Type B pancreatic cell (in vitro differentiated cells): ENCODE data around the gene NFYC. TPM values are rescaled to one million over a fixed set of nuclear protein-coding genes. Genes with fewer than 3 reads are reported as not detected.
A peak's percentile ranks its signal among the peaks of the same experiment; 100 is the strongest.

Experiments used
- DNase-seq: peaks from one replicate; pipeline ENCODE4 v3.0.0; 2021; ENCODE audit warnings: mixed read lengths; ENCODE audit not compliant: unreplicated experiment; ENCODE audit errors: extremely low spot score
- H3K27ac Mint-ChIP-seq: 2 replicates; pipeline ENCODE4 v1.8.0; 2021; ENCODE audit warnings: mild to moderate bottlenecking, mixed read lengths
- H3K27me3 Mint-ChIP-seq: 2 replicates; pipeline ENCODE4 v1.8.0; 2021; ENCODE audit warnings: mixed read lengths
- H3K36me3 Mint-ChIP-seq: 2 replicates; pipeline ENCODE4 v1.8.0; 2021; ENCODE audit warnings: mixed read lengths
- H3K4me1 Mint-ChIP-seq: one replicate; pipeline ENCODE4 v1.8.0; 2021; ENCODE audit warnings: mixed read lengths; ENCODE audit not compliant: unreplicated experiment
- H3K4me3 Mint-ChIP-seq: 2 replicates; pipeline ENCODE4 v1.8.0; 2021; ENCODE audit warnings: mild to moderate bottlenecking, mixed read lengths
- H3K9me3 Mint-ChIP-seq: 2 replicates; pipeline ENCODE4 v1.8.0; 2021; ENCODE audit warnings: mixed read lengths
- total RNA-seq: library from RNA; stranded (reverse); gene quantifications from 2 replicates; pipeline ENCODE4 v1.2.1, GENCODE V29; 2021; ENCODE audit warnings: low replicate concordance
- TF ChIP-seq, protein P1 (sequence below): fragments of 200-600 bp; sonication (generic); conservative IDR thresholded peaks from 2 replicates; pipeline ENCODE4 v1.5.0; 2021; ENCODE audit warnings: antibody characterized with exemption, mild to moderate bottlenecking

Gene NFYC
- total RNA-seq, 1 donor from 2014 or later = 71.3 TPM

DNA sequence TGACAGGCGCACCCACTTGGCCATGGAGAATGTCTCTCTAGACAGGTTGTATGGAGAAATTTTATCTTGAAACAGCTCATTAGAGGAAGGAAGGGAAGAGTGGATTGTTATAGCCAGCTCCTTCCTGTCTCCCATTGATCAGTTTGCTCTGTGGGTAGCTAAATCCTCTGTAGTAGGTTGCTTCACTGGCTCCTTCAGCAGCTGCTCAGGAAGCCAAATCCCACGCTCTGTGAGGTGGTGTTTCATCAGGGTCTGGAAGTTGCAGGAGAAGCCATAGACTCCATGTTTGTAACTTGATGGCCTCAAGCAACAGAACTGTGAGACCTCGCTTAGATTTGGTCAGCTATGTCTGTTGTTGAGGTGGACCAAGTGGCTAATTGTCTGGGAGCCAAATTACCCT, 6.8 kb upstream of the NFYC start:
- H3K9me3 Mint-ChIP-seq = no peaks in the 10 kb centered on the region
- peaks cover 16% of the 10 kb centered on the region for H3K36me3 Mint-ChIP-seq
- TF ChIP-seq, protein P1, sequence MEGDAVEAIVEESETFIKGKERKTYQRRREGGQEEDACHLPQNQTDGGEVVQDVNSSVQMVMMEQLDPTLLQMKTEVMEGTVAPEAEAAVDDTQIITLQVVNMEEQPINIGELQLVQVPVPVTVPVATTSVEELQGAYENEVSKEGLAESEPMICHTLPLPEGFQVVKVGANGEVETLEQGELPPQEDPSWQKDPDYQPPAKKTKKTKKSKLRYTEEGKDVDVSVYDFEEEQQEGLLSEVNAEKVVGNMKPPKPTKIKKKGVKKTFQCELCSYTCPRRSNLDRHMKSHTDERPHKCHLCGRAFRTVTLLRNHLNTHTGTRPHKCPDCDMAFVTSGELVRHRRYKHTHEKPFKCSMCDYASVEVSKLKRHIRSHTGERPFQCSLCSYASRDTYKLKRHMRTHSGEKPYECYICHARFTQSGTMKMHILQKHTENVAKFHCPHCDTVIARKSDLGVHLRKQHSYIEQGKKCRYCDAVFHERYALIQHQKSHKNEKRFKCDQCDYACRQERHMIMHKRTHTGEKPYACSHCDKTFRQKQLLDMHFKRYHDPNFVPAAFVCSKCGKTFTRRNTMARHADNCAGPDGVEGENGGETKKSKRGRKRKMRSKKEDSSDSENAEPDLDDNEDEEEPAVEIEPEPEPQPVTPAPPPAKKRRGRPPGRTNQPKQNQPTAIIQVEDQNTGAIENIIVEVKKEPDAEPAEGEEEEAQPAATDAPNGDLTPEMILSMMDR = no peak
- no peak overlapping the region for H3K27ac Mint-ChIP-seq
- H3K27me3 Mint-ChIP-seq = no peaks in the 10 kb centered on the region
- H3K4me3 Mint-ChIP-seq = no peak overlapping the region
- DNase-seq = peak; percentile 13
- peaks cover 7% of the 10 kb centered on the region for H3K4me1 Mint-ChIP-seq

DNA sequence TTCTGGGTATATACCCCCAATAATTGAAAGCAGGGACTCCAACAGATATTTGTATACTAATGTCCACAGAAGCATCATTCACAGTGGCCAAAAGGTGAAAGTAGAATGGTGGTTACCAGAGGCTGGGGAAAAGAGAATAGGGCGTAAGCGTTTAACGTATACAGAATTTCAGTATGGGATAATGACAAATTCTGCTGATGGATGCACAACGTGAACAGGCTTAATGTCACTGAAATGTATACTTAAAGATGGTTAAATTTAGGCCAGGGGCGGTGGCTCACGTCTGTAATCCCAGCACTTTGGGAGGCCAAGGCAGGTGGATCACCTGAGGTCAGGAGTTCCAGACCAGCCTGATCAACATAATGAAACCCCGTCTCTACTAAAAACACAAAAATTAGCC, 4.4 kb upstream of the NFYC start:
- TF ChIP-seq, protein P1 = no peak
- Mint-ChIP-seq H3K36me3 (peaks cover 22% of the 10 kb centered on the region), H3K4me3 (no peak overlapping the region)

DNA sequence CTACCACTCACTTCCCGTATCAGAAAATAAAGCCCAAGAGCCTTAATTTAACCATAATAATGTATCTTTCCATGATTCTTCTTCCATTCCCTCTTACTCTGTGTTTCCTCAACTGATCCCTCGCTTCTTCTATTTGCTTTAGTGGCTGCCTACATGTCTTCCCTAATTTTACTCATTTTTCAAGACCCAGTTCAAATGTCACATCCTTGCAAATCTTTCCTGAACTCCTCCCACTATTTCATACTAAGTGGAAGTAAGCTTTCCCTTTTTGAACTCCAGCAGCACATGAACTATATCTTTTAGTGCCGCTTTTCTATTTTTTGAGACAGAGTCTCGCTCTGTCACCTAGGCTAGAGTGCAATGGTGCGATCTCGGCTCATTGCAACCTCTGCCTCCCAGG, 3.8 kb upstream of the NFYC start:
- H3K27ac Mint-ChIP-seq = no peak overlapping the region
- peaks cover 22% of the 10 kb centered on the region for H3K4me1 Mint-ChIP-seq
- TF ChIP-seq, protein P1 = no peak
- no peaks in the 10 kb centered on the region for H3K27me3 Mint-ChIP-seq
- no peak for DNase-seq
- H3K4me3 Mint-ChIP-seq = no peak overlapping the region
- H3K9me3 Mint-ChIP-seq = no peaks in the 10 kb centered on the region
- H3K36me3 Mint-ChIP-seq = peaks cover 22% of the 10 kb centered on the region

More for the DNA sequence above, 4.4 kb upstream of the NFYC start:
- H3K4me1 Mint-ChIP-seq = peaks cover 16% of the 10 kb centered on the region
- DNase-seq = no peak
- no peaks in the 10 kb centered on the region for H3K9me3 Mint-ChIP-seq
- H3K27me3 Mint-ChIP-seq = no peaks in the 10 kb centered on the region
- no peak overlapping the region for H3K27ac Mint-ChIP-seq

DNA sequence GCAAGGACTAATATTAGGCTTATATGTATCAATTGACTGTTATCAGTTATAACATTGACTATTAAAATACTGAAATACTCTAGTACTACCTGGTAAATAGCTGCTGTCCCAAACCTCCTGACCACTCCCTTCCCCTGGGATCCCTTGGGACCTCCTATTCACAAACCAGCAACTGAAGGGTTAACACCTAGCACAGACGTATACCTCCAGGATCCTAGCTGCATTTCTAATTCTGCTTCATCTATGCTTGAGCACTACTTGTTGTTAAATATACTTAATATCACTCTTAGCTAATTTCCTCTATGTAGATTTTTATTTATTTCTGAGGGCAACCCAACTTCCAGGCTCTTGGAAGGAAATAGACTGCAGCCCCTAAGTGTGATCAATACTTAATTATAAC, 1.8 kb upstream of the NFYC start:
- H3K9me3 Mint-ChIP-seq = no peaks in the 10 kb centered on the region
- peaks cover 22% of the 10 kb centered on the region for H3K36me3 Mint-ChIP-seq
- TF ChIP-seq, protein P1 = no peak
- no peak for DNase-seq
- peak overlapping the region; percentile 58 for H3K27ac Mint-ChIP-seq
- H3K4me1 Mint-ChIP-seq = peaks cover 41% of the 10 kb centered on the region
- H3K4me3 Mint-ChIP-seq = peak overlapping the region; percentile 65
- H3K27me3 Mint-ChIP-seq = no peaks in the 10 kb centered on the region

DNA sequence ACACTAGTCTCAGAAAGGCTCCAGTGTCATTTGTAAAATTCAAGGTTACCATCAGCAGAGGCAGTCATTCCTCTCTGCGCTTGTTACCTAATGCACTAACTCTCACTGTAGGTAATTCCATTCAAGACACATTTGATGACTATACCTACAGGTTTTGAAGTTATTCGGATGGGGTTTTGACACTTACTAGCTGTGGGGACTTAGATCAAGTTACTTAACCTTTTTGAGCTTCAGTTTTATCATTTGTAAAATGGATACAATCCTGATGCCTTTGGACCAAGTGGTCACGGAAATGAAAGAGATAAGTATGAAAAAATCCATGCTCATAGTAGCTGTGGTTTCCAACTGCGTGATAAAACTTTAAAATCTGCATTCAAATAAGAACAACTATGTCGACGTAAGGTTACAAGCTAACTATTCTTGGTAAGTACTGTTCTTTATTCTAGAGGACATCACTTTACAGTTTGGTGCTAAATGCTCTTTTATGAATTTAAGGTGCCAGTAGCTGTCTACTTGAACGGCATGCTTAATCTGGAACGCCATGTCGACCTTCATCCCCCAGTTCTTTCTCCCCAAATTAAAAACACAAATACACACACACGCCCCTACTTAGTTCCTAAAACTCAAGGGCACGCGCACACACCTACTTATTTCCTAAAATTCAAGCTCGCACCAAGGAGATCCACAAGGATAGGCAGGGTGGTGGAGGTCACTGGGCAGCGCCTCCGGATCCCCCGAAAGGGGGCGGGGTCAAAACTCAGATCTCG, 550 bp upstream of the NFYC start:
- H3K27me3 Mint-ChIP-seq = no peaks in the 10 kb centered on the region
- H3K4me3 Mint-ChIP-seq = peak overlapping the region; percentile 99
- H3K27ac Mint-ChIP-seq = peak overlapping the region; percentile 95
- TF ChIP-seq, protein P1 = no peak
- peaks cover 41% of the 10 kb centered on the region for H3K4me1 Mint-ChIP-seq
- H3K9me3 Mint-ChIP-seq = no peaks in the 10 kb centered on the region
- peaks cover 22% of the 10 kb centered on the region for H3K36me3 Mint-ChIP-seq
- no peak for DNase-seq
